ENCODE measurements around the gene SMIM36. TPM values are rescaled to one million over a fixed set of nuclear protein-coding genes. Genes with fewer than 3 reads are reported as not detected.

SMIM36 gene
- total RNA-seq, 2 donors from 2014 or later, result not detected

- Mint-ChIP-seq H3K27me3 (ENCODE audit: low read depth) (peaks cover 24% of the 10 kb centered on the region), H3K36me3 (ENCODE audit: insufficient read depth in 2 of 2) (peaks cover 11 to 12% of the 10 kb centered on the region in 2 donors), H3K9me3 (no peaks in the 10 kb centered on the region), H3K4me1 (ENCODE audit: low read depth) (peaks cover 55% of the 10 kb centered on the region), H3K27ac (peak overlapping the region; percentile 96), H3K4me3 (peak overlapping the region; percentile 89 to 96)
- peak; percentile 43 to 47 for ATAC-seq (replicated peaks in 1 of 2)
- DNase-seq, result peak; percentile 35 to 45
Measured at GRCh38 chr17:55420067-55420775, 91.0 kb downstream of the SMIM36 start.

DNA sequence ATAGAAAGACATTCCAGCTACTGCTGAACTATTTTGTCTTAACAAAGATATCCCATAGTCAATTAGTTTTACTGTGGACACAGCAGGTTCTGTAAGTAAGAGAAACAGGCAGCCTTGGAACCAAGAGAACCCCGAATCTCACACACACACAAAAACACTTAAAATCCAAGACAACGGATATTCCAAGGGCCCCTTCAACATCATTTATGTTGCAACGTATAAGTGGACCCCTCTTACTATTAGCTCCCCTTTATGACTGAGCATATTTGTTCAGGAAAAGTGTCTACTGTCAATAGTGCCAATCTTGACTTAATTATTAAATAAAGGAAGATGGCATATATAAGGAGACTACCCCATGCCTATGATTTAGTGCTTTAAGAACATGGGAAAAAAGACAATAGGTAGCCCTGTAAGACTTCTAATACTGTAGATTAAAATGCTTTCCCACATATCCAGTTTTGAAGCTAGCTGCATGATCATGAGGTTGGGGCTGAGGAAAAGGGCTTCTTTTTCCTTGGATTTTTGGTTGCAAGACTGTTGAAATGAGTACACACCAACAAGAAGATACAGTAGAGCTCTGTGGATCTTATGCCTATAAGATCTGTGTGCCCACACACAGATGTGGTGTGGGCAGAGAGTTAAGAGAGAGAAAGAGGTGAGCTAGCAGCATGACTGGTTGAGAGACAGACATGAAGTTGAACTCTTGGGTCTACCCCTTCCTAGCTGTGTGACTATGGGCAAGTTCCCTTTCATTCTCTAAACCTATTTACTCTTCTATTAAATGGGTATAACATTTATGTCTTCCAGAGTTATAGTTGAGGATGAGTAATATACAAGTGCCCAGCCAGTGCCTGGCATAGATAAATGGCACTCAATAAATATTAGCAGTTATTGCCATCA is 92.6 kb downstream of the SMIM36 start:
- H3K9me3 Mint-ChIP-seq, result no peaks in the 10 kb centered on the region
- H3K27ac Mint-ChIP-seq, result peak overlapping the region; percentile 96
- H3K4me1 Mint-ChIP-seq (ENCODE audit: low read depth), result peaks cover 54% of the 10 kb centered on the region
- peak overlapping the region; percentile 89 to 96 for H3K4me3 Mint-ChIP-seq
- H3K27me3 Mint-ChIP-seq (ENCODE audit: low read depth), result peaks cover 8% of the 10 kb centered on the region
- DNase-seq (no peak), ATAC-seq (replicated peaks in 1 of 2) (no peak)
- H3K36me3 Mint-ChIP-seq (ENCODE audit: insufficient read depth in 2 of 2), result peaks cover 13 to 18% of the 10 kb centered on the region in 2 donors

DNA sequence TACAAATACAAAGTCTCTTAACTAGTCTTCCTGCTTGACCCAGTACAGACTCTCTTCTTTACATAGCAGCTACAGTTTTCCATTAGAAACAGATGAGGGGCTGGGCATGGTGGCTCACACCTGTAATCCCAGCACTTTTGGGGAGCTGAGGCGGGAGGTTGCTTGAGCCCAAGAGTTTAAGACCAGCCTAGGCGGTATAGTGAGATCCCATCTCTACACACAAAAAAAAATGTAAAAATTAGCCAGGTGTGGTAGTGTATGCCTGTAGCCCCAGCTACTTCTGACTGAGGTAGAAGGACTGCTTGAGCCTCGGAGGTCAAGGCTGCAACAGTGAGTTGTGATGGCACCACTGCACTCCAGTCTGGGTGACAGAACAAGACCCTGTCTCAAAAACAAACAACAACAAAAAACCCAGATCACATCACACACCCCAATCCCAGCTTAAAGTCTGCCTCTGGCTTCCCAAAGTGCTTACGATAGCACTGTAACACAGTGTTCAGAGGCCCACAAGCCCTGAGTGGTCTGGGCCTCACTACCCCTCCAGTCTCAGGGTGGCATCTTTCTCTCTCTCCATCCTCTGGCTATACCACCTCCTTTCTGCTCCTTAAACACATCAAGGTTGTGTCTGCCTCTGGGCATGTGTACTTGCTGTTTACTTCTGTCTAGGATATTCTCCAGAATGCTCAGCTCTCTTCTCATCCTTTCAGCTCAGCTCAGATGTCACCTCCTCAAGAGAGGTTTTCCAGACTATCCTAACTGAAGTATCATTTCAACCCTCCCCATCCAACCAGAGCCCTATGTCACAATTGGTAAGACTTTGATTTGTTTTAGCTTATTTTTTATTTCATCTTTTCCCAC is 93.6 kb downstream of the SMIM36 start:
- peak overlapping the region; percentile 52 to 64 for H3K4me3 Mint-ChIP-seq
- peak overlapping the region; percentile 75 for H3K27ac Mint-ChIP-seq
- peaks cover 54% of the 10 kb centered on the region for H3K4me1 Mint-ChIP-seq (ENCODE audit: low read depth)
- H3K9me3 Mint-ChIP-seq, result no peaks in the 10 kb centered on the region
- peaks cover 15 to 22% of the 10 kb centered on the region in 2 donors for H3K36me3 Mint-ChIP-seq (ENCODE audit: insufficient read depth in 2 of 2)
- no peaks in the 10 kb centered on the region for H3K27me3 Mint-ChIP-seq (ENCODE audit: low read depth)
- DNase-seq (no peak), ATAC-seq (replicated peaks in 1 of 2) (no peak)

DNA sequence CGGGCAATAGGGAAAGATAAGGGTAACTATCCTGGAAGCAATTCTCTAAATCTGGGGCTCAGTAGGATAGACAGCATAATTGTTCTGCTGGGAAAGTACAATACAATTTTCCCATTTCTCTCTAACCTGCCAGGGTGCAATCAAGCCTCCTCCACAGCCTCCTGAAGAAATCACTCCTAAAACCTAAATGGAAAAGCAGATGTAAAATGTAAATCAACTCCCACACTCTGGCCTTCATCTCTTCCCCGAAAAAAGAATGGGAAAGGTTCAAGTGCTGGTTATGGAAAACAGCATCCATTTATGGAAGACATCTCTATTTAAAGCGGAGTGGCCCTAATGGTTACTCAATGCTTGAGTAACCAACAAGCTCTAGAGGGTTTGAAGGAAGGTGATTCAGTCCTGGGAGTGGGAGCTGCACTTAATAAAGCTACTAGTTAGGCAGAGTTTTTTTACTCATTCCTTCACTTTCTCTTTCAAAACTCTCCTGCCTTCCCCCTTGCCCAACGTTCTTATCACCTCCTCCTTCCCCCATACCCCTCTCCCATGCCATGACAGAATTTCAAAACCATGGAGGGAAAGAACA is 94.7 kb downstream of the SMIM36 start:
- peaks cover 15 to 25% of the 10 kb centered on the region in 2 donors for H3K36me3 Mint-ChIP-seq (ENCODE audit: insufficient read depth in 2 of 2)
- H3K4me3 Mint-ChIP-seq, result peak overlapping the region; percentile 52 to 64
- H3K27ac Mint-ChIP-seq, result peak overlapping the region; percentile 75

DNA sequence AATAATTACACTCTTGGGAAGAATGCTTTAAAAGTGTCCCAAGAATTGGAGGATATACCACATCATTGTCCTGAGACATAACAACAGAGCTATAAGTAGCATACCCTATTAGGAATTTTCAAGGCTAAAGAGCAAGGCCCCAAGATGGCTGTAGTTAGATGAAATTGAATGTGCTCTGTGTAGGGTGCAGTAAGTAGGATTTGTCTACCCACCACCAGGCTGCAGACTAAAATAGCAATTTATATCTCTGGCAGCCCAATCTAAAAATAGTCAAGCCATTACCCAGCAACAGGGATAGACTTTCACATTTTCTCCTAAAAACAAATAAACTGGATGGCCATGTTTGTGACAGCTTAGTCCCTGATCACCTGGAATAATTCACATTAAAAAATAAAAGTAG is 95.3 kb downstream of the SMIM36 start:
- H3K4me1 Mint-ChIP-seq (ENCODE audit: low read depth), result peaks cover 49% of the 10 kb centered on the region
- no peak overlapping the region for H3K4me3 Mint-ChIP-seq
- H3K27me3 Mint-ChIP-seq (ENCODE audit: low read depth), result no peaks in the 10 kb centered on the region
- H3K36me3 Mint-ChIP-seq (ENCODE audit: insufficient read depth in 2 of 2), result peaks cover 18 to 27% of the 10 kb centered on the region in 2 donors
- DNase-seq (no peak), ATAC-seq (replicated peaks in 1 of 2) (no peak)
- H3K27ac Mint-ChIP-seq, result no peak overlapping the region
- no peaks in the 10 kb centered on the region for H3K9me3 Mint-ChIP-seq

More for the DNA sequence above, 94.7 kb downstream of the SMIM36 start:
- Mint-ChIP-seq H3K4me1 (ENCODE audit: low read depth) (peaks cover 49% of the 10 kb centered on the region), H3K9me3 (no peaks in the 10 kb centered on the region), H3K27me3 (ENCODE audit: low read depth) (no peaks in the 10 kb centered on the region)
- ATAC-seq (replicated peaks in 1 of 2) (peak in 1 of 2 donors; percentile 22), DNase-seq (no peak)

- peak overlapping the region; percentile 11 to 66 for H3K4me3 Mint-ChIP-seq
- ATAC-seq (replicated peaks in 1 of 2) (no peak), DNase-seq (no peak)
- peaks cover 17 to 36% of the 10 kb centered on the region in 2 donors for H3K36me3 Mint-ChIP-seq (ENCODE audit: insufficient read depth in 2 of 2)
- H3K4me1 Mint-ChIP-seq (ENCODE audit: low read depth), result peaks cover 48% of the 10 kb centered on the region
- H3K27me3 Mint-ChIP-seq (ENCODE audit: low read depth), result no peaks in the 10 kb centered on the region
- H3K27ac Mint-ChIP-seq, result peak overlapping the region; percentile 87
- H3K9me3 Mint-ChIP-seq, result no peaks in the 10 kb centered on the region
Measured at GRCh38 chr17:55414983-55415382, 96.3 kb downstream of the SMIM36 start.

GRCh38 chr17:55413825-55414489 is 97.3 kb downstream of the SMIM36 start:
- ATAC-seq (replicated peaks in 1 of 2) (peak; percentile 48 to 80), DNase-seq (peak in 1 of 2 donors; percentile 15)
- Mint-ChIP-seq H3K4me1 (ENCODE audit: low read depth) (peaks cover 38% of the 10 kb centered on the region), H3K27ac (peak overlapping the region; percentile 87), H3K9me3 (no peaks in the 10 kb centered on the region), H3K36me3 (ENCODE audit: insufficient read depth in 2 of 2) (peaks cover 18 to 35% of the 10 kb centered on the region in 2 donors), H3K27me3 (ENCODE audit: low read depth) (no peaks in the 10 kb centered on the region), H3K4me3 (peak overlapping the region; percentile 14 to 66)

- no peak overlapping the region for H3K4me3 Mint-ChIP-seq
- peaks cover 17 to 38% of the 10 kb centered on the region in 2 donors for H3K36me3 Mint-ChIP-seq (ENCODE audit: insufficient read depth in 2 of 2)
- ATAC-seq (replicated peaks in 1 of 2) (no peak), DNase-seq (no peak)
- H3K27me3 Mint-ChIP-seq (ENCODE audit: low read depth), result no peaks in the 10 kb centered on the region
- no peak overlapping the region for H3K27ac Mint-ChIP-seq
- no peaks in the 10 kb centered on the region for H3K9me3 Mint-ChIP-seq
- peaks cover 15% of the 10 kb centered on the region for H3K4me1 Mint-ChIP-seq (ENCODE audit: low read depth)
Measured at GRCh38 chr17:55411463-55411855, 99.8 kb downstream of the SMIM36 start.

- H3K36me3 Mint-ChIP-seq (ENCODE audit: insufficient read depth in 2 of 2), result peaks cover 19 to 37% of the 10 kb centered on the region in 2 donors
- H3K27ac Mint-ChIP-seq, result no peak overlapping the region
- DNase-seq (no peak), ATAC-seq (replicated peaks in 1 of 2) (no peak)
- no peaks in the 10 kb centered on the region for H3K9me3 Mint-ChIP-seq
- peaks cover 11% of the 10 kb centered on the region for H3K4me1 Mint-ChIP-seq (ENCODE audit: low read depth)
- no peak overlapping the region for H3K4me3 Mint-ChIP-seq
- no peaks in the 10 kb centered on the region for H3K27me3 Mint-ChIP-seq (ENCODE audit: low read depth)
Measured at GRCh38 chr17:55410722-55411462, 100.4 kb downstream of the SMIM36 start.

DNA sequence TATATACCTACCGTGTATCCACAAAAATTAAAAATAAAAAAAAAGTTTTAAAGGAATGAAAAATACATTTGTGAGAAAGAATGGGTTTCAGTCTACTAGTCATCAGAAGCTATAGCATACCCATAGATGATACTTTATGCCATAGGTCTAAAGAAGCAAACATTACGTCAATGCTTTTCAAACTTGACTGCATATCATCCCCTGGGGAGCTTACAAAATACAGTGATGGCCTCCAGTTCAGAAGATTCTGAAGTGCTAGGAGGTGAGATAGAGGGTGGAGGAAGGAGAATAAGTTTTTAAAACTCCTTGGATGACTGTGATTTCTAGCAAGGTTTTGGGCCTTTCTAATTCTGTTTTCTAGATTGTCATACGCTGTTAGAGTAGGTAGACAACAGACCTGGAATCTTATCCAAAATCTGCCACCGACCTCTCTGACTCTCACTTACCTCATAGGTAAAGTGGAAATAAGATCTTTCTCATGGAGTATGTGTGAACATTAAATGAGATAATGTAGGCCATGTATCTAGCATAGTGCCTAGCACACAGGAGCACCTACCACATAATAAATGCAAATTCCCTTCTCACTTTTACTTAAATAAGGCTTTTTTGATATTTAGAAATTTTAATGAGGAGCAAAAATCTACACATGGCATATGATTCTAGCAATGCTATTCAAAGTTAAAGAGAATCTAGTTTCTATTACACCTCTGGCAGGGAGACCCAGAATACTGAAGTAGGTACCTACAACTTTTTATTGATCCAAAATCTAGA is 102.0 kb downstream of the SMIM36 start:
- Mint-ChIP-seq H3K4me1 (ENCODE audit: low read depth) (no peaks in the 10 kb centered on the region), H3K27ac (peak overlapping the region; percentile 68), H3K27me3 (ENCODE audit: low read depth) (no peaks in the 10 kb centered on the region), H3K36me3 (ENCODE audit: insufficient read depth in 2 of 2) (peaks cover 17 to 36% of the 10 kb centered on the region in 2 donors), H3K4me3 (no peak overlapping the region), H3K9me3 (no peaks in the 10 kb centered on the region)
- ATAC-seq (replicated peaks in 1 of 2), result no peak
- no peak for DNase-seq
